Activated naive CD8-positive, alpha-beta T cell treated with anti-CD3 and anti-CD28 coated beads for 36 hours (primary cell): ENCODE measurements around the gene TAP1. TPM values are rescaled to one million over a fixed set of nuclear protein-coding genes. Genes with fewer than 3 reads are reported as not detected.

Experiments
- DNase-seq: peaks from one replicate; pipeline ENCODE4 v3.0.0; 2021
- H3K27ac Mint-ChIP-seq: one replicate; pipeline ENCODE4 v1.8.0; 2022; ENCODE audit warnings: mild to moderate bottlenecking, moderate library complexity, mixed read lengths
- H3K27me3 Mint-ChIP-seq: one replicate; pipeline ENCODE4 v1.8.0; 2022; ENCODE audit warnings: mild to moderate bottlenecking, mixed read lengths
- H3K36me3 Mint-ChIP-seq: one replicate; pipeline ENCODE4 v1.8.0; 2021; ENCODE audit warnings: mild to moderate bottlenecking, mixed read lengths
- H3K4me1 Mint-ChIP-seq: one replicate; pipeline ENCODE4 v1.8.0; 2021; ENCODE audit warnings: mixed read lengths
- H3K4me3 Mint-ChIP-seq: one replicate; pipeline ENCODE4 v1.8.0; 2022; ENCODE audit warnings: mild to moderate bottlenecking, moderate library complexity, mixed read lengths
- H3K9me3 Mint-ChIP-seq: one replicate; pipeline ENCODE4 v1.8.0; 2022; ENCODE audit warnings: mixed read lengths
- total RNA-seq, 2 experiments: library from RNA; stranded (reverse); gene quantifications; one replicate each; pipeline ENCODE4 v1.2.3, GENCODE V29; 2021

The TAP1 gene
- total RNA-seq, 2 experiments from 2014 or later = 337 to 356 TPM

GRCh38 chr6:32852018-32852843, 1.3 kb downstream of the TAP1 start:
- peaks cover 61% of the 10 kb centered on the region for H3K4me1 Mint-ChIP-seq
- H3K9me3 Mint-ChIP-seq = no peaks in the 10 kb centered on the region
- no peaks in the 10 kb centered on the region for H3K27me3 Mint-ChIP-seq
- H3K27ac Mint-ChIP-seq = peak overlapping the region; percentile 100
- H3K4me3 Mint-ChIP-seq = peak overlapping the region; percentile 99
- peaks cover 84% of the 10 kb centered on the region for H3K36me3 Mint-ChIP-seq
- peak; percentile 43 for DNase-seq

- peaks cover 60% of the 10 kb centered on the region for H3K4me1 Mint-ChIP-seq
- H3K9me3 Mint-ChIP-seq = no peaks in the 10 kb centered on the region
- H3K36me3 Mint-ChIP-seq = peaks cover 88% of the 10 kb centered on the region
- no peaks in the 10 kb centered on the region for H3K27me3 Mint-ChIP-seq
- peak overlapping the region; percentile 99 for H3K4me3 Mint-ChIP-seq
- DNase-seq = no peak
- H3K27ac Mint-ChIP-seq = peak overlapping the region; percentile 100
These were observed 2.5 kb downstream of the TAP1 start for GRCh38 chr6:32851025-32851424.

- peak overlapping the region; percentile 99 for H3K27ac Mint-ChIP-seq
- peaks cover 65% of the 10 kb centered on the region for H3K4me1 Mint-ChIP-seq
- peak overlapping the region; percentile 94 for H3K4me3 Mint-ChIP-seq
- no peaks in the 10 kb centered on the region for H3K9me3 Mint-ChIP-seq
- H3K27me3 Mint-ChIP-seq = peaks cover 1% of the 10 kb centered on the region
- H3K36me3 Mint-ChIP-seq = peaks cover 87% of the 10 kb centered on the region
- DNase-seq = no peak
These were observed 4.4 kb downstream of the TAP1 start for GRCh38 chr6:32849126-32849525.

- Mint-ChIP-seq H3K4me3 (peak overlapping the region; percentile 94), H3K9me3 (no peaks in the 10 kb centered on the region), H3K27ac (peak overlapping the region; percentile 99), H3K36me3 (peaks cover 96% of the 10 kb centered on the region), H3K4me1 (peaks cover 68% of the 10 kb centered on the region), H3K27me3 (peaks cover 3% of the 10 kb centered on the region)
- no peak for DNase-seq
These were observed 5.7 kb downstream of the TAP1 start for GRCh38 chr6:32847795-32848194.

GRCh38 chr6:32847004-32847403, 6.5 kb downstream of the TAP1 start:
- H3K27ac Mint-ChIP-seq = peak overlapping the region; percentile 99
- H3K4me1 Mint-ChIP-seq = peaks cover 72% of the 10 kb centered on the region
- peaks cover 3% of the 10 kb centered on the region for H3K27me3 Mint-ChIP-seq
- no peaks in the 10 kb centered on the region for H3K9me3 Mint-ChIP-seq
- no peak for DNase-seq
- peaks cover 96% of the 10 kb centered on the region for H3K36me3 Mint-ChIP-seq
- peak overlapping the region; percentile 94 for H3K4me3 Mint-ChIP-seq

GRCh38 chr6:32845384-32845884, 8.1 kb downstream of the TAP1 start:
- peak overlapping the region; percentile 94 for H3K4me3 Mint-ChIP-seq

GRCh38 chr6:32844839-32845383, 8.6 kb downstream of the TAP1 start:
- H3K4me3 Mint-ChIP-seq = peak overlapping the region; percentile 94
- peaks cover 1% of the 10 kb centered on the region for H3K9me3 Mint-ChIP-seq
- peaks cover 74% of the 10 kb centered on the region for H3K4me1 Mint-ChIP-seq
- no peak for DNase-seq
- H3K36me3 Mint-ChIP-seq = peaks cover 95% of the 10 kb centered on the region
- peak overlapping the region; percentile 99 for H3K27ac Mint-ChIP-seq
- H3K27me3 Mint-ChIP-seq = peaks cover 3% of the 10 kb centered on the region

More at GRCh38 chr6:32845384-32845884, 8.1 kb downstream of the TAP1 start:
- peaks cover 95% of the 10 kb centered on the region for H3K36me3 Mint-ChIP-seq
- peak overlapping the region; percentile 99 for H3K27ac Mint-ChIP-seq
- peaks cover 74% of the 10 kb centered on the region for H3K4me1 Mint-ChIP-seq
- H3K9me3 Mint-ChIP-seq = peaks cover 1% of the 10 kb centered on the region
- peaks cover 3% of the 10 kb centered on the region for H3K27me3 Mint-ChIP-seq
- DNase-seq = peak; percentile 67

GRCh38 chr6:32843979-32844838, 9.3 kb downstream of the TAP1 start, which contains the start of gene PSMB8:
Gene PSMB8, minus strand, starts transcription at chr6:32844047. Its CDS starts 51 bp downstream, at chr6:32843996.
- peak; percentile 96 for DNase-seq
- Mint-ChIP-seq H3K36me3 (peaks cover 96% of the 10 kb centered on the region), H3K27me3 (peaks cover 3% of the 10 kb centered on the region), H3K27ac (peak within 1 kb of the TSS; percentile 99), H3K4me1 (peaks cover 76% of the 10 kb centered on the region), H3K4me3 (peak within 1 kb of the TSS; percentile 94), H3K9me3 (peaks cover 1% of the 10 kb centered on the region)

- H3K27me3 Mint-ChIP-seq = peaks cover 3% of the 10 kb centered on the region
- peak overlapping the region; percentile 99 for H3K27ac Mint-ChIP-seq
- no peak for DNase-seq
These were observed 10.0 kb downstream of the TAP1 start for GRCh38 chr6:32843331-32843978.

GRCh38 chr6:32842690-32843089, 10.8 kb downstream of the TAP1 start:
- Mint-ChIP-seq H3K4me3 (peak overlapping the region; percentile 94), H3K36me3 (peaks cover 85% of the 10 kb centered on the region), H3K27ac (peak overlapping the region; percentile 99), H3K4me1 (peaks cover 66% of the 10 kb centered on the region), H3K27me3 (peaks cover 3% of the 10 kb centered on the region), H3K9me3 (peaks cover 1% of the 10 kb centered on the region)
- DNase-seq = no peak

More at GRCh38 chr6:32843331-32843978, 10.0 kb downstream of the TAP1 start:
- Mint-ChIP-seq H3K4me1 (peaks cover 72% of the 10 kb centered on the region), H3K9me3 (peaks cover 1% of the 10 kb centered on the region), H3K36me3 (peaks cover 92% of the 10 kb centered on the region), H3K4me3 (peak overlapping the region; percentile 94)

GRCh38 chr6:32842021-32842650, 11.4 kb downstream of the TAP1 start:
- peaks cover 3% of the 10 kb centered on the region for H3K27me3 Mint-ChIP-seq
- peak overlapping the region; percentile 94 for H3K4me3 Mint-ChIP-seq
- H3K27ac Mint-ChIP-seq = peak overlapping the region; percentile 99
- H3K4me1 Mint-ChIP-seq = peaks cover 60% of the 10 kb centered on the region
- H3K36me3 Mint-ChIP-seq = peaks cover 85% of the 10 kb centered on the region
- DNase-seq = no peak
- peaks cover 1% of the 10 kb centered on the region for H3K9me3 Mint-ChIP-seq

- peak overlapping the region; percentile 94 for H3K4me3 Mint-ChIP-seq
- peaks cover 1% of the 10 kb centered on the region for H3K9me3 Mint-ChIP-seq
- peaks cover 87% of the 10 kb centered on the region for H3K36me3 Mint-ChIP-seq
- H3K27me3 Mint-ChIP-seq = peaks cover 3% of the 10 kb centered on the region
- H3K27ac Mint-ChIP-seq = peak overlapping the region; percentile 99
- H3K4me1 Mint-ChIP-seq = peaks cover 63% of the 10 kb centered on the region
- peak; percentile 61 for DNase-seq
These were observed 12.8 kb downstream of the TAP1 start for GRCh38 chr6:32840604-32841246.

GRCh38 chr6:32839356-32839755, 14.1 kb downstream of the TAP1 start:
- peak overlapping the region; percentile 83 for H3K4me3 Mint-ChIP-seq
- H3K9me3 Mint-ChIP-seq = peaks cover 1% of the 10 kb centered on the region
- peaks cover 66% of the 10 kb centered on the region for H3K4me1 Mint-ChIP-seq
- peaks cover 88% of the 10 kb centered on the region for H3K36me3 Mint-ChIP-seq
- peaks cover 3% of the 10 kb centered on the region for H3K27me3 Mint-ChIP-seq
- DNase-seq = no peak
- peak overlapping the region; percentile 99 for H3K27ac Mint-ChIP-seq
